ENCODE data around the gene UNC5A. TPM values are rescaled to one million over a fixed set of nuclear protein-coding genes. Genes with fewer than 3 reads are reported as not detected.

Gene UNC5A
- 0.24 TPM in 1 of 2 replicates, not detected in the other for total RNA-seq

GRCh38 chr5:176810081-176810597 lies at the start of gene UNC5A:
UNC5A (plus strand) TSS chr5:176810559; CDS start chr5:176810751, 192 bp downstream.

GRCh38 chr5:176899296-176899891 lies 89.0 kb downstream of the UNC5A start, which contains the start of gene HK3:
HK3 (minus strand) TSS chr5:176899346; CDS start chr5:176896159, 3,187 bp downstream.

Other genes starting within 250 kb of the UNC5A start
- gene GPRIN1, start 200.4 kb upstream of the UNC5A start, total RNA-seq = 1.9 and 9.6 TPM in 2 replicates
- not detected in 2 replicates for gene SNCB, start 180.0 kb upstream of the UNC5A start, total RNA-seq
- not detected in 2 replicates for gene EIF4E1B, start 179.9 kb upstream of the UNC5A start, total RNA-seq
- 26.9 and 44.3 TPM in 2 replicates for gene TSPAN17, start 163.1 kb upstream of the UNC5A start, total RNA-seq
- gene HK3, start 88.8 kb downstream of the UNC5A start, total RNA-seq = not detected in 2 replicates
- 33.7 and 40.2 TPM in 2 replicates for gene UIMC1, start 196.2 kb downstream of the UNC5A start, total RNA-seq
- 7.2 and 9.8 TPM in 2 replicates for gene ZNF346, start 212.1 kb downstream of the UNC5A start, total RNA-seq

Measured in tracheal epithelial cell (primary cell).